Hepatocyte (in vitro differentiated cells): ENCODE results near the gene XRCC2. TPM values are rescaled to one million over a fixed set of nuclear protein-coding genes. Genes with fewer than 3 reads are reported as not detected.

Source experiments
- DNase-seq: peaks from one replicate; pipeline ENCODE4 v3.0.0-alpha.2; 2016; ENCODE audit warnings: low spot score
- H2AFZ ChIP-seq: fragments of 200-600 bp; sonication (generic); 2 replicates; pipeline ENCODE4 v1.6.0; 2016; ENCODE audit warnings: antibody characterized with exemption, mild to moderate bottlenecking
- H3K27ac ChIP-seq: fragments of 200-600 bp; sonication (generic); 2 replicates; pipeline ENCODE4 v1.5.1; 2016; ENCODE audit warnings: mild to moderate bottlenecking
- H3K27me3 ChIP-seq: fragments of 200-600 bp; sonication (generic); 2 replicates; pipeline ENCODE4 v1.6.1; 2016
- H3K36me3 ChIP-seq: fragments of 200-600 bp; sonication (generic); replicated peaks from 2 replicates; pipeline ENCODE4 v1.5.1; 2016; ENCODE audit warnings: low read depth; ENCODE audit not compliant: insufficient read depth
- H3K4me1 ChIP-seq: fragments of 200-600 bp; sonication (generic); 2 replicates; pipeline ENCODE4 v1.5.1; 2016; ENCODE audit warnings: mild to moderate bottlenecking, moderate library complexity; ENCODE audit not compliant: insufficient read depth
- H3K4me2 ChIP-seq: fragments of 200-600 bp; sonication (generic); 2 replicates; pipeline ENCODE4 v1.6.0; 2016
- H3K4me3 ChIP-seq: fragments of 200-600 bp; sonication (generic); 2 replicates; pipeline ENCODE4 v1.5.1; 2016; ENCODE audit warnings: mild to moderate bottlenecking
- H3K79me2 ChIP-seq: fragments of 200-600 bp; sonication (generic); 2 replicates; pipeline ENCODE4 v1.6.0; 2017; ENCODE audit warnings: mild to moderate bottlenecking
- H3K9me2 ChIP-seq: fragments of 200-600 bp; sonication (generic); replicated peaks from 2 replicates; pipeline ENCODE4 v1.6.0; 2017; ENCODE audit warnings: mild to moderate bottlenecking; ENCODE audit not compliant: insufficient read depth
- H3K9me3 ChIP-seq: fragments of 200-600 bp; sonication (generic); 2 replicates; pipeline ENCODE4 v1.5.1; 2016; ENCODE audit warnings: low read depth, mild to moderate bottlenecking
- H4K20me1 ChIP-seq: fragments of 200-600 bp; sonication (generic); 2 replicates; pipeline ENCODE4 v1.6.0; 2016; ENCODE audit warnings: mild to moderate bottlenecking; ENCODE audit not compliant: insufficient read depth, poor library complexity, severe bottlenecking
- EZH2 ChIP-seq: fragments of 200-600 bp; sonication (generic); IDR thresholded peaks from 2 replicates; pipeline ENCODE4 v1.6.1; 2016; ENCODE audit warnings: antibody characterized with exemption, mild to moderate bottlenecking, borderline replicate concordance
- EZH2phosphoT487 ChIP-seq: fragments of 200-600 bp; sonication (generic); IDR thresholded peaks from one replicate; pipeline ENCODE4 v1.6.1; 2018; ENCODE audit warnings: antibody characterized with exemption, mild to moderate bottlenecking, low read depth, moderate library complexity; ENCODE audit not compliant: unreplicated experiment, severe bottlenecking
- WGBS: methylation state at CpG from one replicate; pipeline ENCODE4 v1.1.6; 2016; ENCODE audit warnings: low lambda C conversion rate; ENCODE audit errors: missing lambda C conversion rate; 5-methylcytosine and 5-hydroxymethylcytosine counted together
- polyA plus RNA-seq: library from polyadenylated mRNA; unstranded; fragments of >200 nt; fragmentation: Nextera tagmentation; extraction: Ambion mirVana; gene quantifications from 2 replicates; pipeline ENCODE4 v1.2.1, GENCODE V29; 2016
- total RNA-seq: library from RNA; depleted of rRNA; stranded (reverse); fragments of >200 nt; gene quantifications from 2 replicates; pipeline ENCODE4 v1.2.3, GENCODE V29; 2014
- TF ChIP-seq, protein P1 (sequence below): fragments of 200-600 bp; sonication (generic); IDR thresholded peaks from 2 replicates; pipeline ENCODE4 v1.5.1; 2016; ENCODE audit warnings: antibody characterized with exemption, mild to moderate bottlenecking; ENCODE audit not compliant: poor library complexity

XRCC2 gene
- total and polyA plus RNA-seq, 2 experiments from 2014 or later = 1.1 to 2.3 TPM

DNA sequence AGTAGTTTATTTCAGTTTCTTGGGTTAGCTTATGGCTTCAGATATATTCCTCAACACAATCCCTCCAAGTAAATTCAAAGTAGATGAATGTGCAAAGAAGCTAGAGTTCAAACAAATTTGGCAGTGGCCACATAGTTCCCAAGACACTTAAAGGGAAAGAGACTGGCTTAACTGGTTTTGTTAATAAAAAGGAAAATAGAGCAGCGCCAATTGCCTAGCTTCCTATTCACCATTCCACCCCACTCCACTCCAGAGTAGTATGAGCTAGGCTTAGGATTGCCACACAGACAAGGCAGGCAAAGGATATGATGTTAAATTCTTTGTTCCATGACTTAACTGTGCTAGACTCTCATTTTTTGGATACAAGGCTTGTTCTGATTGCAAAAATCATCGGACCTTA lies 2.0 kb downstream of the XRCC2 start:
- Histone ChIP-seq H3K27me3 (no peaks in the 10 kb centered on the region), H3K79me2 (peaks cover 45% of the 10 kb centered on the region), H3K4me1 (no peaks in the 10 kb centered on the region), H3K36me3 (no peaks in the 10 kb centered on the region), H3K27ac (no peak overlapping the region), H3K9me2 (no peaks in the 10 kb centered on the region), H3K4me3 (no peak overlapping the region), H4K20me1 (no peaks in the 10 kb centered on the region), H3K4me2 (no peak overlapping the region), H2AFZ (no peak overlapping the region), H3K9me3 (no peaks in the 10 kb centered on the region)
- TF ChIP-seq EZH2phosphoT487 (no peak), EZH2 (no peak)
- TF ChIP-seq, protein P1, sequence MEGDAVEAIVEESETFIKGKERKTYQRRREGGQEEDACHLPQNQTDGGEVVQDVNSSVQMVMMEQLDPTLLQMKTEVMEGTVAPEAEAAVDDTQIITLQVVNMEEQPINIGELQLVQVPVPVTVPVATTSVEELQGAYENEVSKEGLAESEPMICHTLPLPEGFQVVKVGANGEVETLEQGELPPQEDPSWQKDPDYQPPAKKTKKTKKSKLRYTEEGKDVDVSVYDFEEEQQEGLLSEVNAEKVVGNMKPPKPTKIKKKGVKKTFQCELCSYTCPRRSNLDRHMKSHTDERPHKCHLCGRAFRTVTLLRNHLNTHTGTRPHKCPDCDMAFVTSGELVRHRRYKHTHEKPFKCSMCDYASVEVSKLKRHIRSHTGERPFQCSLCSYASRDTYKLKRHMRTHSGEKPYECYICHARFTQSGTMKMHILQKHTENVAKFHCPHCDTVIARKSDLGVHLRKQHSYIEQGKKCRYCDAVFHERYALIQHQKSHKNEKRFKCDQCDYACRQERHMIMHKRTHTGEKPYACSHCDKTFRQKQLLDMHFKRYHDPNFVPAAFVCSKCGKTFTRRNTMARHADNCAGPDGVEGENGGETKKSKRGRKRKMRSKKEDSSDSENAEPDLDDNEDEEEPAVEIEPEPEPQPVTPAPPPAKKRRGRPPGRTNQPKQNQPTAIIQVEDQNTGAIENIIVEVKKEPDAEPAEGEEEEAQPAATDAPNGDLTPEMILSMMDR = no peak
- DNase-seq = no peak
- WGBS = 83% methylated on average over 2 of the region's 2 CpGs

DNA sequence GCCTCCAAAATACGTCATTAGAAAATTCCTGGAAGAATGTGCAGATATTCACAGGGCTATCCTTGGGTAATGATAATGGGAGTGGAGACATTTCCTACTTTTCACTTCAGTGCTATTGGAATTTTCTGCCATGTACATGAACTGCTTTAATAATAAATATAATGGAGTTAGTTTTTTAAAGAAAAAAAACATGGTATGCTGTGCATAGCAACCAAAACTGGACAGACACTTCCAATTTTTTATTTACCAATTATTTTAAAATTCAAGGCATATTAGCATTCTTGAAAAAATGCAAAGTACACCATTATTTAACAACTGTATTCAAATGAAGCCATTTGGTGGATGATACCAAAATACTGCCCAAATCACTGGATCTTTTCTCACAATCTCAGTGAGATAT lies 3.3 kb downstream of the XRCC2 start:
- no peaks in the 10 kb centered on the region for H4K20me1 ChIP-seq
- WGBS = 100% methylated on average over 1 of the region's 1 CpG
- H3K4me2 ChIP-seq = no peak overlapping the region
- H3K4me3 ChIP-seq = no peak overlapping the region
- no peaks in the 10 kb centered on the region for H3K4me1 ChIP-seq
- no peaks in the 10 kb centered on the region for H3K36me3 ChIP-seq
- no peaks in the 10 kb centered on the region for H3K27me3 ChIP-seq
- TF ChIP-seq EZH2 (no peak), EZH2phosphoT487 (no peak)
- TF ChIP-seq, protein P1 = no peak
- no peak for DNase-seq
- no peaks in the 10 kb centered on the region for H3K9me2 ChIP-seq
- no peaks in the 10 kb centered on the region for H3K9me3 ChIP-seq
- H3K79me2 ChIP-seq = peaks cover 45% of the 10 kb centered on the region
- H3K27ac ChIP-seq = no peak overlapping the region
- no peak overlapping the region for H2AFZ ChIP-seq

DNA sequence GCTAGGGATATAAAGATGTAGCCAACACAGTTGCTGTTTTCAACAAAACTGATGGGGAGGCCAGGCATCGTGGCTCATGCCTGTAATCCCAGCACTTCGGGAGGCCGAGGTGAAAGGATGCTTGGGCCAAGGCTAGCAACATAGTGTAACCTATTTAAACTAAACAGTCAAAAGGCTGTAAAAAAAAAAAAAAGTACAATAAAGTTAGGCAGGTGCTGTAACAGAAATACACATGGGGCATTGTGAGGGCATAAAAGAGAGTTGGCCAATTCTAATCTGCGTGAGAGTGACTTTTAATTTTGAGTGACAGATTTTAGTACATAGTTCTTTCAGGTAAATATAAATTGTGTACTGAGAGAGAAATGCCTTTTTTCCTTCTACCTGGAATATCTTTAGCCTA lies 6.2 kb downstream of the XRCC2 start:
- Histone ChIP-seq H3K4me1 (peaks cover 5% of the 10 kb centered on the region), H3K79me2 (peaks cover 35% of the 10 kb centered on the region), H3K36me3 (no peaks in the 10 kb centered on the region), H3K4me2 (no peak overlapping the region), H3K27ac (no peak overlapping the region), H3K4me3 (no peak overlapping the region), H3K9me3 (no peaks in the 10 kb centered on the region), H4K20me1 (no peaks in the 10 kb centered on the region), H2AFZ (no peak overlapping the region), H3K27me3 (no peaks in the 10 kb centered on the region), H3K9me2 (no peaks in the 10 kb centered on the region)
- no peak for DNase-seq
- no peak for TF ChIP-seq EZH2
- no peak for TF ChIP-seq EZH2phosphoT487
- TF ChIP-seq, protein P1 = no peak
- WGBS = 92% methylated on average over 4 of the region's 4 CpGs

- no peak for DNase-seq
- Histone ChIP-seq H3K4me2 (no peak overlapping the region), H3K4me1 (peaks cover 11% of the 10 kb centered on the region), H3K79me2 (peaks cover 29% of the 10 kb centered on the region), H3K27me3 (no peaks in the 10 kb centered on the region), H3K9me3 (no peaks in the 10 kb centered on the region), H4K20me1 (no peaks in the 10 kb centered on the region), H3K27ac (no peak overlapping the region), H2AFZ (no peak overlapping the region), H3K36me3 (no peaks in the 10 kb centered on the region), H3K9me2 (no peaks in the 10 kb centered on the region), H3K4me3 (no peak overlapping the region)
- 96% methylated on average over 1 of the region's 1 CpG for WGBS
- TF ChIP-seq EZH2 (no peak), EZH2phosphoT487 (no peak)
- TF ChIP-seq, protein P1 = no peak
These were observed 7.0 kb downstream of the XRCC2 start for GRCh38 chr7:152668975-152669374.
